A673 (cell line): ENCODE results near the gene NEK7. TPM values are rescaled to one million over a fixed set of nuclear protein-coding genes. Genes with fewer than 3 reads are reported as not detected.

Experiments
- BruUV-seq: library from RNA; stranded (reverse); fragments of 400-500 nt; replicated peaks from 2 replicates; lab custom pipeline; 2021; lab: Mats Ljungman, UMichigan
- CTCF ChIA-PET: fragments of 300-600 bp; sonication (Branson Sonifier 250); formaldehyde crosslinking; loops from one replicate; lab custom pipeline; 2022; ENCODE audit warnings: antibody characterized with exemption; lab: Charles Lee
- POLR2A ChIA-PET: fragments of 300-600 bp; sonication (Branson Sonifier 250); formaldehyde crosslinking; loops from one replicate; lab custom pipeline; 2022; ENCODE audit warnings: antibody characterized with exemption; ENCODE audit not compliant: low non-redundant PET; lab: Charles Lee
- DNase-seq: peaks from one replicate; pipeline ENCODE4 v3.0.0-alpha.2; 2015; ENCODE audit warnings: low spot score
- H3K27ac ChIP-seq: fragments of 200-600 bp; sonication (generic); 2 replicates; pipeline ENCODE4 v1.5.1; 2016; ENCODE audit warnings: mixed run types, low read depth, mild to moderate bottlenecking, mixed read lengths, antibody characterized with exemption, low read length; ENCODE audit not compliant: poor library complexity, severe bottlenecking
- H3K27me3 ChIP-seq: fragments of 200-600 bp; sonication (generic); replicated peaks from 2 replicates; pipeline ENCODE4 v1.6.1; 2017; ENCODE audit warnings: mixed run types, low read depth, mild to moderate bottlenecking, mixed read lengths, antibody characterized with exemption, low read length; ENCODE audit not compliant: insufficient read depth, poor library complexity
- H3K36me3 ChIP-seq: fragments of 200-600 bp; sonication (generic); 2 replicates; pipeline ENCODE4 v1.6.1; 2016; ENCODE audit warnings: mixed run types, mild to moderate bottlenecking, mixed read lengths, antibody characterized with exemption, low read length; ENCODE audit not compliant: insufficient read depth, poor library complexity, severe bottlenecking
- H3K4me1 ChIP-seq: fragments of 200-600 bp; sonication (generic); 2 replicates; pipeline ENCODE4 v1.6.1; 2017; ENCODE audit warnings: mixed run types, mild to moderate bottlenecking, mixed read lengths, antibody characterized with exemption, low read length; ENCODE audit not compliant: insufficient read depth, poor library complexity, severe bottlenecking
- H3K4me3 ChIP-seq: fragments of 200-600 bp; sonication (generic); 2 replicates; pipeline ENCODE4 v1.5.1; 2016; ENCODE audit warnings: low read depth, mixed run types, mild to moderate bottlenecking, mixed read lengths, low read length; ENCODE audit not compliant: poor library complexity, severe bottlenecking
- H3K9me3 ChIP-seq: fragments of 200-600 bp; sonication (generic); 2 replicates; pipeline ENCODE4 v1.6.1; 2016; ENCODE audit warnings: mixed run types, low read depth, mild to moderate bottlenecking, mixed read lengths, antibody characterized with exemption, low read length; ENCODE audit not compliant: poor library complexity, severe bottlenecking
- EZH2 ChIP-seq: fragments of 200-600 bp; sonication (generic); IDR thresholded peaks from 2 replicates; pipeline ENCODE4 v1.6.1; 2017; ENCODE audit warnings: borderline replicate concordance, low read depth, mild to moderate bottlenecking, mixed read lengths, antibody characterized with exemption, low read length; ENCODE audit not compliant: poor library complexity, severe bottlenecking
- intact Hi-C: fragments of 100-400 bp; cut with micrococcal nuclease; formaldehyde crosslinking; loops from one replicate; pipeline ENCODE4 v1.10.0; 2022; ENCODE audit not compliant: unreplicated experiment
- total RNA-seq: library from RNA; stranded (reverse); gene quantifications from 2 replicates; pipeline ENCODE4 v1.2.3, GENCODE V29; 2021
- TF ChIP-seq, protein P1 (sequence below): fragments of 300-800, 200-600 bp; sonication (generic); conservative IDR thresholded peaks from 2 replicates; pipeline ENCODE4 v1.5.1; 2017; ENCODE audit warnings: low read depth, mild to moderate bottlenecking, antibody characterized with exemption, low read length, moderate library complexity, mixed read lengths

NEK7 gene
- total RNA-seq, 1 experiment from 2014 or later, result 18.6 TPM

DNA sequence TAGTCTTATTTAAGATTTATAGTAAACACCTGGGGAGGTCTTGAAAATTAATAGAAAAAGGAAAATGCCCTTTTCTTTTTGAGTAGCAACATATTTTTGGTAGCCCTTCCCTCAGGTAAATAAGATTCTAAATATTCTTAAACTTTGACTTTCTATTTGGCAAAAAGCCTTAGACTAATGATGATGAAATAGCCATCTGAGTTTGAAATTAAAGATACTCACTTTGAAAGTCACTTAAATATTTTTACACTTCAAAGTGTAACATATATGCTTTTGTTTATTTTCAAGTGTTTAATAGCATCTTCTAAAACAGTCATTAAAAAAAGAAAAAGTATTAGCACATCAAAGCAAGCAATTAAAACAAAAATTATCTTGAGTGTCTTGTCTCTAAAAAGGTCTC is 135.1 kb downstream of the NEK7 start:
- no peaks in the 10 kb centered on the region for H3K9me3 ChIP-seq
- peaks cover 4% of the 10 kb centered on the region for H3K4me1 ChIP-seq
- no peaks in the 10 kb centered on the region for H3K27me3 ChIP-seq
- no peak for DNase-seq
- intact Hi-C loops, result no loop called here
- H3K36me3 ChIP-seq, result no peaks in the 10 kb centered on the region
- H3K4me3 ChIP-seq, result no peak overlapping the region
- TF ChIP-seq, protein P1, sequence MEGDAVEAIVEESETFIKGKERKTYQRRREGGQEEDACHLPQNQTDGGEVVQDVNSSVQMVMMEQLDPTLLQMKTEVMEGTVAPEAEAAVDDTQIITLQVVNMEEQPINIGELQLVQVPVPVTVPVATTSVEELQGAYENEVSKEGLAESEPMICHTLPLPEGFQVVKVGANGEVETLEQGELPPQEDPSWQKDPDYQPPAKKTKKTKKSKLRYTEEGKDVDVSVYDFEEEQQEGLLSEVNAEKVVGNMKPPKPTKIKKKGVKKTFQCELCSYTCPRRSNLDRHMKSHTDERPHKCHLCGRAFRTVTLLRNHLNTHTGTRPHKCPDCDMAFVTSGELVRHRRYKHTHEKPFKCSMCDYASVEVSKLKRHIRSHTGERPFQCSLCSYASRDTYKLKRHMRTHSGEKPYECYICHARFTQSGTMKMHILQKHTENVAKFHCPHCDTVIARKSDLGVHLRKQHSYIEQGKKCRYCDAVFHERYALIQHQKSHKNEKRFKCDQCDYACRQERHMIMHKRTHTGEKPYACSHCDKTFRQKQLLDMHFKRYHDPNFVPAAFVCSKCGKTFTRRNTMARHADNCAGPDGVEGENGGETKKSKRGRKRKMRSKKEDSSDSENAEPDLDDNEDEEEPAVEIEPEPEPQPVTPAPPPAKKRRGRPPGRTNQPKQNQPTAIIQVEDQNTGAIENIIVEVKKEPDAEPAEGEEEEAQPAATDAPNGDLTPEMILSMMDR, result no peak
- TF ChIP-seq EZH2, result no peak
- CTCF ChIA-PET, result no interaction called here
- BruUV-seq, result no TSS peak
- no peak overlapping the region for H3K27ac ChIP-seq
- POLR2A ChIA-PET, result no interaction called here

DNA sequence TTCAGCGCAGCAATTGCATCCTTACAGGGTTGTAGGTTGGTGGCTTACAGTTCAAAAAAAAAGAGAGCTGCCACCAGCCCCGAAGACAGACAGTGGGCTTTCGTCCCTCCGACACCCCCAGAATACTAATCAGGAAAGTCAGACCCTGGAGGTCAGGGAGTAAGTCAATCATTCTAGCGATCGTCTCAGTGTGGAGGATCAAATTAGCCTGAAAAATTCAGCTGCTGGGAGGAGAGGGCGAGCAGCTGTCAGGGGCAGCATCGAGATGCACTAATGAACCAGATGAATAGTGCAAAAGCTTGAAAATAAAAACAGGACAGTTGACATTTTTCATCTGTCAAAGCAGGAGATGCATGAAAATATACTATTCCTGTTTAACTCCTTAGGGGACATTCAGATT is 138.4 kb downstream of the NEK7 start:
- H3K27me3 ChIP-seq, result no peaks in the 10 kb centered on the region
- POLR2A ChIA-PET, result no interaction called here
- H3K4me3 ChIP-seq, result no peak overlapping the region
- no peak for TF ChIP-seq EZH2
- TF ChIP-seq, protein P1, result no peak
- intact Hi-C loops, result no loop called here
- no peaks in the 10 kb centered on the region for H3K36me3 ChIP-seq
- CTCF ChIA-PET, result no interaction called here
- H3K4me1 ChIP-seq, result peaks cover 4% of the 10 kb centered on the region
- no peak for DNase-seq
- no peak overlapping the region for H3K27ac ChIP-seq
- H3K9me3 ChIP-seq, result no peaks in the 10 kb centered on the region
- no TSS peak for BruUV-seq

DNA sequence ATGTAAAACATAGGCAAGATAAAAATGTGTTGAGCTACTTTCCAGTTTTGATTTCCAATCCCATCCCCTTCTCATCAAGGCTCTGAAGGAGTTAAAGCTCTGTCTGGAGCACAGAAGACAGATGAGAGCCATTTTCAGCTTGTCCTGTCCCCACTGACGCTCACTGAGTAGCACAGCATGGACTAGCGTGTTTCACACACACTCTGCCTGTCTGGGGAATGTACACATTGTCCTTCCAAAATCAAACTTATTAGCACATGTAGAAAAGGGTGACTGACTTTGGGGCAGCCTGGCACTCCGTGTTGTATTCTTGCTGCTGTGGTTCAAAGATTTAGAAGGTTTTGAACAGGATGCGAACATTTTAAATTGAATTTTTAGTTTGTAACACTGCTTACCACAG is 139.2 kb downstream of the NEK7 start:
- CTCF ChIA-PET, result no interaction called here
- intact Hi-C loops, result no loop called here
- H3K9me3 ChIP-seq, result no peaks in the 10 kb centered on the region

More for the DNA sequence above, 139.2 kb downstream of the NEK7 start:
- DNase-seq, result peak; percentile 11
- POLR2A ChIA-PET, result interaction anchor here (0.7 kb wide), 1 partner anchor 905 kb away, joined by 3 read pairs; no protein-coding TSS in a partner anchor
- BruUV-seq, result no TSS peak
- H3K4me1 ChIP-seq, result peaks cover 4% of the 10 kb centered on the region
- H3K27me3 ChIP-seq, result no peaks in the 10 kb centered on the region
- no peak for TF ChIP-seq EZH2
- TF ChIP-seq, protein P1, result no peak
- no peaks in the 10 kb centered on the region for H3K36me3 ChIP-seq
- no peak overlapping the region for H3K4me3 ChIP-seq
- H3K27ac ChIP-seq, result no peak overlapping the region
